H1 (cell line): ENCODE measurements around the gene FAM170B. TPM values are rescaled to one million over a fixed set of nuclear protein-coding genes. Genes with fewer than 3 reads are reported as not detected.

Source experiments
- CTCF ChIA-PET: fragments of 300-600 bp; sonication (Branson Sonifier 250); formaldehyde crosslinking; loops from one replicate; lab custom pipeline; 2021; ENCODE audit not compliant: partially characterized antibody; lab: Charles Lee
- POLR2A ChIA-PET: fragments of 300-600 bp; sonication (Branson Sonifier 250); formaldehyde crosslinking; loops from one replicate; lab custom pipeline; 2021; ENCODE audit warnings: inconsistent platforms; ENCODE audit not compliant: partially characterized antibody; lab: Charles Lee
- DNase-seq, 2 experiments: peaks; one replicate each; pipeline versions ENCODE4 v3.0.0 to v3.0.0-alpha.2; 2010 to 2022; ENCODE audit warnings: low spot score in 2 of 2, low read depth in 1 of 2, mixed read lengths in 1 of 2
- FAIRE-seq: peaks from 2 replicates; lab custom pipeline; 2011; peaks lifted over from hg19 to GRCh38; lab: Jason Lieb, UNC
- H2AFZ ChIP-seq: 2 replicates; pipeline ENCODE4 v1.8.1; 2012; ENCODE audit warnings: low read length, inconsistent platforms
- H2AK5ac ChIP-seq: 2 replicates; pipeline ENCODE4 v1.6.1; 2013; ENCODE audit warnings: low read depth, low read length
- H2BK120ac ChIP-seq: replicated peaks from 2 replicates; pipeline ENCODE3; 2013; ENCODE audit warnings: low read depth, low read length, inconsistent platforms
- H2BK12ac ChIP-seq: 2 replicates; pipeline ENCODE4 v1.6.1; 2013; ENCODE audit warnings: low read depth, low read length
- H2BK15ac ChIP-seq: 2 replicates; pipeline ENCODE4 v1.6.1; 2013; ENCODE audit warnings: low read length
- H2BK20ac ChIP-seq: 2 replicates; pipeline ENCODE4 v1.6.1; 2013; ENCODE audit warnings: low read length
- H2BK5ac ChIP-seq: 2 replicates; pipeline ENCODE4 v1.6.1; 2013; ENCODE audit warnings: low read depth, low read length
- H3K14ac ChIP-seq: 2 replicates; pipeline ENCODE4 v1.6.1; 2013; ENCODE audit warnings: inconsistent platforms; ENCODE audit not compliant: insufficient read length
- H3K18ac ChIP-seq: 2 replicates; pipeline ENCODE4 v1.6.1; 2013; ENCODE audit warnings: low read length; ENCODE audit errors: extremely low read depth
- H3K23ac ChIP-seq: 2 replicates; pipeline ENCODE4 v1.6.1; 2013; ENCODE audit warnings: inconsistent platforms; ENCODE audit not compliant: insufficient read length
- H3K23me2 ChIP-seq: 2 replicates; pipeline ENCODE4 v1.6.1; 2013; ENCODE audit warnings: low read depth, low read length
- H3K27ac ChIP-seq: 2 replicates; pipeline ENCODE4 v1.6.1; 2011; ENCODE audit warnings: low read depth, low read length, inconsistent platforms
- H3K27me3 ChIP-seq, 4 experiments: replicated peaks in 1 of 4; 1 replicate in 1 of 4; 2 replicates in 3 of 4; pipeline versions ENCODE4 v1.6.1 to v1.8.1; 2011 to 2013; ENCODE audit warnings: low read length in 3 of 4, mild to moderate bottlenecking in 3 of 4, inconsistent platforms in 2 of 4, mixed read lengths in 2 of 4, moderate library complexity in 1 of 4; ENCODE audit not compliant: control insufficient read depth in 3 of 4, insufficient read depth in 3 of 4; ENCODE audit errors: extremely low read depth in 1 of 4
- H3K36me3 ChIP-seq, 4 experiments: 2 replicates each; pipeline versions ENCODE4 v1.6.1 to v1.8.1; 2011 to 2013; ENCODE audit warnings: mild to moderate bottlenecking in 4 of 4, low read length in 3 of 4, moderate library complexity in 2 of 4, control low read depth in 1 of 4, inconsistent platforms in 1 of 4; ENCODE audit not compliant: insufficient read depth in 4 of 4, control insufficient read depth in 2 of 4
- H3K4ac ChIP-seq: replicated peaks from 2 replicates; pipeline ENCODE3; 2013; ENCODE audit warnings: low read length, low read depth, mixed read lengths, inconsistent platforms; ENCODE audit not compliant: insufficient read length
- H3K4me1 ChIP-seq, 4 experiments: replicated peaks in 1 of 4; 1 replicate in 1 of 4; 2 replicates in 3 of 4; pipeline versions ENCODE4 v1.6.1 to v1.8.1; 2011 to 2013; ENCODE audit warnings: low read length in 3 of 4, inconsistent platforms in 2 of 4, mixed read lengths in 1 of 4; ENCODE audit not compliant: insufficient read depth in 4 of 4, control insufficient read depth in 3 of 4
- H3K4me2 ChIP-seq, 2 experiments: 2 replicates each; pipeline versions ENCODE4 v1.6.1 to v1.8.1; 2011 to 2013; ENCODE audit warnings: low read depth in 2 of 2, low read length in 2 of 2, control low read depth in 1 of 2, inconsistent platforms in 1 of 2, mild to moderate bottlenecking in 1 of 2; ENCODE audit not compliant: insufficient read depth in 1 of 2
- H3K4me3 ChIP-seq, 4 experiments: fragments of 200-600, 300-600 bp in 1 of 4; sonication (generic), shearing (Covaris generic), sonication (Bioruptor Twin) in 1 of 4; 2 replicates each; pipeline versions ENCODE4 v1.5.1 to v1.8.1; 2011 to 2016; ENCODE audit warnings: low read length in 4 of 4, low read depth in 3 of 4, control low read depth in 2 of 4, inconsistent platforms in 2 of 4, mild to moderate bottlenecking in 2 of 4, mixed read lengths in 1 of 4, moderate library complexity in 1 of 4; ENCODE audit not compliant: insufficient read depth in 2 of 4; ENCODE audit errors: extremely low read depth in 1 of 4
- H3K56ac ChIP-seq: replicated peaks from 2 replicates; pipeline ENCODE3; 2013; ENCODE audit warnings: low read depth, mild to moderate bottlenecking, mixed read lengths, low read length, inconsistent platforms; ENCODE audit not compliant: insufficient read length
- H3K79me1 ChIP-seq: 2 replicates; pipeline ENCODE4 v1.6.1; 2013; ENCODE audit warnings: low read depth, low read length, control low read depth
- H3K79me2 ChIP-seq, 2 experiments: 2 replicates each; pipeline versions ENCODE4 v1.6.1 to v1.8.1; 2012 to 2013; ENCODE audit warnings: low read length in 2 of 2, mild to moderate bottlenecking in 2 of 2, inconsistent platforms in 1 of 2; ENCODE audit not compliant: insufficient read depth in 2 of 2, control insufficient read depth in 1 of 2
- H3K9ac ChIP-seq, 4 experiments: replicated peaks in 1 of 4; 1 replicate in 1 of 4; 2 replicates in 3 of 4; pipeline versions ENCODE4 v1.6.1 to v1.8.1; 2011 to 2013; ENCODE audit warnings: low read depth in 3 of 4, low read length in 3 of 4, control low read depth in 2 of 4, mild to moderate bottlenecking in 2 of 4, moderate library complexity in 2 of 4, inconsistent platforms in 1 of 4; ENCODE audit errors: extremely low read depth in 1 of 4
- H3K9me3 ChIP-seq, 2 experiments: 2 replicates each; pipeline versions ENCODE4 v1.6.1 to v1.8.1; 2012 to 2013; ENCODE audit warnings: mild to moderate bottlenecking in 2 of 2, moderate library complexity in 2 of 2, control low read depth in 1 of 2, inconsistent platforms in 1 of 2, low read depth in 1 of 2, low read length in 1 of 2, mixed read lengths in 1 of 2; ENCODE audit not compliant: insufficient read depth in 2 of 2
- H4K20me1 ChIP-seq, 2 experiments: replicated peaks in 1 of 2; 2 replicates each; pipeline versions ENCODE3 to v1.8.1; 2011 to 2013; ENCODE audit warnings: inconsistent platforms in 2 of 2, low read length in 2 of 2, mild to moderate bottlenecking in 1 of 2; ENCODE audit not compliant: insufficient read depth in 2 of 2, control insufficient read depth in 1 of 2
- H4K5ac ChIP-seq: 2 replicates; pipeline ENCODE4 v1.6.1; 2013; ENCODE audit warnings: low read length, low read depth, mixed read lengths, inconsistent platforms; ENCODE audit not compliant: insufficient read length
- H4K8ac ChIP-seq: 2 replicates; pipeline ENCODE4 v1.8.0; 2013; ENCODE audit warnings: mild to moderate bottlenecking, moderate library complexity, low read length, inconsistent platforms; ENCODE audit not compliant: insufficient read depth; ENCODE audit errors: extremely low read depth
- H4K91ac ChIP-seq: replicated peaks from 2 replicates; pipeline ENCODE3; 2013; ENCODE audit warnings: low read length, mixed read lengths, inconsistent platforms; ENCODE audit not compliant: insufficient read length
- CTCF ChIP-seq, 3 experiments: IDR thresholded peaks; 1 replicate in 2 of 3; 2 replicates in 1 of 3; pipeline versions ENCODE4 v1.5.1 to v1.6.1; 2011; ENCODE audit warnings: low read length in 3 of 3, mild to moderate bottlenecking in 3 of 3, inconsistent platforms in 2 of 3, low read depth in 1 of 3, moderate library complexity in 1 of 3; ENCODE audit not compliant: insufficient read depth in 1 of 3; ENCODE audit errors: control extremely low read depth in 1 of 3
- KDM1A ChIP-seq: fragments of 200-600, 300-600 bp; sonication (generic); IDR thresholded peaks from 2 replicates; pipeline ENCODE4 v1.7.1; 2016; ENCODE audit warnings: mild to moderate bottlenecking, low read length, borderline replicate concordance
- RAD21 ChIP-seq, 2 experiments: IDR thresholded peaks in 1 of 2; conservative IDR thresholded peaks in 1 of 2; 2 replicates each; pipeline ENCODE4 v1.6.1; 2011; ENCODE audit warnings: low read depth in 2 of 2, low read length in 2 of 2, improper control_type of control experiment in 1 of 2, inconsistent platforms in 1 of 2, mild to moderate bottlenecking in 1 of 2, moderate library complexity in 1 of 2
- RBBP5 ChIP-seq: IDR thresholded peaks from 2 replicates; pipeline ENCODE4 v1.7.1; 2012; ENCODE audit warnings: low read depth, mild to moderate bottlenecking, inconsistent platforms, low read length, moderate library complexity, borderline replicate concordance
- RNF2 ChIP-seq: fragments of 200-900, 300-1000 bp; sonication (generic); IDR thresholded peaks from 2 replicates; pipeline ENCODE4 v1.7.1; 2016; ENCODE audit warnings: borderline replicate concordance, low read depth, mild to moderate bottlenecking, antibody characterized with exemption, low read length; ENCODE audit not compliant: poor library complexity, severe bottlenecking; ENCODE audit errors: missing control alignments
- SIRT6 ChIP-seq: IDR thresholded peaks from one replicate; pipeline ENCODE4 v1.7.1; 2012; ENCODE audit warnings: low read length, inconsistent platforms
- WGBS, 2 experiments: shearing (Covaris generic) in 1 of 2; methylation state at CpG; one replicate each; pipeline versions ENCODE4 v1.1.6 to v1.1.7; 2013 to 2015; ENCODE audit warnings: low lambda C conversion rate in 2 of 2, mixed read lengths in 2 of 2, inconsistent platforms in 1 of 2, low coverage in 1 of 2, missing lambda C conversion rate in 1 of 2; ENCODE audit not compliant: insufficient replicate concordance in 2 of 2, insufficient coverage in 1 of 2, insufficient read length in 1 of 2; ENCODE audit errors: extremely low coverage in 1 of 2, missing lambda C conversion rate in 1 of 2; 5-methylcytosine and 5-hydroxymethylcytosine counted together
- polyA plus RNA-seq, 7 experiments: library from polyadenylated mRNA; depleted of rRNA in 3 of 7; stranded (reverse) in 5 of 7; unstranded in 2 of 7; fragments of >200 nt in 5 of 7; fragments of 200-250 nt in 2 of 7; gene quantifications; 1 replicate in 5 of 7; 2 replicates in 1 of 7; 4 replicates in 1 of 7; pipeline versions ENCODE4 v1.2.1 to v1.2.3, GENCODE V29; 2011 to 2013; ENCODE audit warnings: missing spikeins in 2 of 7, mixed read lengths in 2 of 7
- total RNA-seq: library from RNA; stranded (reverse); fragmentation: NEBNext Ultra II Directional; extraction: Animal tissue kit (Norgen Biotek cat#: 25700); gene quantifications from 2 replicates; pipeline ENCODE4 v1.2.1, GENCODE V29; 2021
- TF ChIP-seq, protein P1 (sequence below): IDR thresholded peaks from 2 replicates; pipeline ENCODE4 v1.6.1; 2012; ENCODE audit warnings: inconsistent platforms
- TF ChIP-seq, protein P2 (sequence below): IDR thresholded peaks from 2 replicates; pipeline ENCODE4 v1.6.1; 2012; ENCODE audit warnings: inconsistent platforms

FAM170B gene
- total and polyA plus RNA-seq, 2 of the 8 experiments (the other 6 are each of a cell fraction or from before 2014, with no cell fraction given): not detected

- peak; percentile 28 for FAIRE-seq
- TF ChIP-seq KDM1A (no peak), SIRT6 (no peak), RAD21 (IDR thresholded peaks at IDR 0.05 in 1 of 2, conservative IDR thresholded peaks at IDR 0.05 in 1 of 2; ENCODE audit: low read depth in 2 of 2, low read length in 2 of 2) (peak; percentile 80 to 87), RBBP5 (no peak), CTCF (IDR thresholded peaks at IDR 0.05; ENCODE audit: control extremely low read depth in 1 of 3, insufficient read depth in 1 of 3, low read depth in 1 of 3, low read length in 3 of 3) (peak; percentile 74 to 97 (median 92)), RNF2 (no peak)
- TF ChIP-seq, protein P1, sequence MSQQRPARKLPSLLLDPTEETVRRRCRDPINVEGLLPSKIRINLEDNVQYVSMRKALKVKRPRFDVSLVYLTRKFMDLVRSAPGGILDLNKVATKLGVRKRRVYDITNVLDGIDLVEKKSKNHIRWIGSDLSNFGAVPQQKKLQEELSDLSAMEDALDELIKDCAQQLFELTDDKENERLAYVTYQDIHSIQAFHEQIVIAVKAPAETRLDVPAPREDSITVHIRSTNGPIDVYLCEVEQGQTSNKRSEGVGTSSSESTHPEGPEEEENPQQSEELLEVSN: peak; percentile 29; the same call in 1 of the 2 replicates
- TF ChIP-seq, protein P2, sequence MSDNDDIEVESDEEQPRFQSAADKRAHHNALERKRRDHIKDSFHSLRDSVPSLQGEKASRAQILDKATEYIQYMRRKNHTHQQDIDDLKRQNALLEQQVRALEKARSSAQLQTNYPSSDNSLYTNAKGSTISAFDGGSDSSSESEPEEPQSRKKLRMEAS: peak; percentile 76
These were observed 30.9 kb upstream of the FAM170B start for GRCh38 chr10:49164559-49165188.

More at GRCh38 chr10:49164559-49165188, 30.9 kb upstream of the FAM170B start:
- Histone ChIP-seq H3K79me2 (no peaks in the 10 kb centered on the region), H3K56ac (no peak overlapping the region), H2BK15ac (no peak overlapping the region), H3K4me2 (no peak overlapping the region), H4K20me1 (no peaks in the 10 kb centered on the region), H3K4me1 (peaks cover 0 to 2% (median 0%) of the 10 kb centered on the region in 4 experiments; a peak in 2 of 7 replicates), H2BK20ac (no peak overlapping the region), H3K4ac (no peak overlapping the region), H2AK5ac (no peak overlapping the region), H2BK5ac (no peak overlapping the region), H2BK12ac (no peak overlapping the region), H3K18ac (no peak overlapping the region), H2AFZ (no peak overlapping the region), H2BK120ac (no peak overlapping the region), H4K5ac (no peak overlapping the region), H3K9ac (no peak overlapping the region), H3K27me3 (no peaks in the 10 kb centered on the region), H3K14ac (no peak overlapping the region), H3K27ac (no peak overlapping the region), H3K23me2 (no peaks in the 10 kb centered on the region), H3K36me3 (no peaks in the 10 kb centered on the region), H4K8ac (no peak overlapping the region), H3K79me1 (no peaks in the 10 kb centered on the region), H3K4me3 (no peak overlapping the region), H3K9me3 (no peaks in the 10 kb centered on the region), H3K23ac (no peak overlapping the region), H4K91ac (no peak overlapping the region)
- ChIA-PET POLR2A (no interaction called here), CTCF (interaction anchor here (0.6 to 5.5 kb wide), 53 partner anchors 9 to 506 kb away, joined by 3 to 49 read pairs (median 4); partner anchors contain the start of gene TMEM273)
- 62% methylated on average over 9 of the region's 9 CpGs; no CpG with 5 or more reads in 1 of the 2 experiments for WGBS, 2 experiments
- peak in 1 of 2 experiments; percentile 78 for DNase-seq
